Endothelial cell of umbilical vein (primary cell): Measurements from ENCODE around the gene FRMD4A. TPM values are rescaled to one million over a fixed set of nuclear protein-coding genes. Genes with fewer than 3 reads are reported as not detected.

Experiments used
- BruUV-seq: library from RNA; stranded (reverse); fragments of 400-500 nt; replicated peaks from 2 replicates; lab custom pipeline; 2021; lab: Mats Ljungman, UMichigan
- CTCF ChIA-PET: fragments of 300-600, 350-600 bp; sonication (Branson Sonifier 250); formaldehyde crosslinking; loops from one replicate; lab custom pipeline; 2021; ENCODE audit warnings: antibody characterized with exemption, inconsistent platforms; lab: Charles Lee
- POLR2A ChIA-PET: fragments of 300-600, 350-600 bp; sonication (Branson Sonifier 250); formaldehyde crosslinking; loops from one replicate; lab custom pipeline; 2021; ENCODE audit warnings: antibody characterized with exemption, inconsistent platforms; lab: Charles Lee
- DNase-seq: peaks from one replicate; pipeline ENCODE4 v3.0.0-alpha.2; 2011; ENCODE audit warnings: low read depth, low spot score
- FAIRE-seq: peaks from 2 replicates; lab custom pipeline; 2011; peaks lifted over from hg19 to GRCh38; lab: Jason Lieb, UNC
- H2AFZ ChIP-seq: 2 replicates; pipeline ENCODE4 v1.6.0; 2012; ENCODE audit warnings: low read depth, low read length, control low read depth, inconsistent platforms
- H3K27ac ChIP-seq: 2 replicates; pipeline ENCODE4 v1.5.1; 2011; ENCODE audit warnings: low read depth, mild to moderate bottlenecking, control low read depth, low read length, moderate library complexity; ENCODE audit not compliant: insufficient read depth
- H3K27me3 ChIP-seq, 2 experiments: 2 replicates each; pipeline versions ENCODE4 v1.6.0 to v1.6.1; 2011; ENCODE audit warnings: low read length in 2 of 2, mixed read lengths in 1 of 2; ENCODE audit not compliant: control insufficient read depth in 2 of 2, insufficient read depth in 2 of 2
- H3K36me3 ChIP-seq, 2 experiments: 2 replicates in 1 of 2; 3 replicates in 1 of 2; pipeline ENCODE4 v1.5.1; 2011; ENCODE audit warnings: low read length in 2 of 2, mild to moderate bottlenecking in 1 of 2, moderate library complexity in 1 of 2; ENCODE audit not compliant: control insufficient read depth in 2 of 2, insufficient read depth in 2 of 2; ENCODE audit errors: extremely low read depth in 1 of 2
- H3K4me1 ChIP-seq: 3 replicates; pipeline ENCODE4 v1.5.1; 2011; ENCODE audit warnings: mild to moderate bottlenecking, low read length; ENCODE audit not compliant: control insufficient read depth, insufficient read depth; ENCODE audit errors: extremely low read depth
- H3K4me2 ChIP-seq: 2 replicates; pipeline ENCODE4 v1.6.1; 2011; ENCODE audit warnings: low read length, control low read depth, mixed read lengths; ENCODE audit not compliant: insufficient read depth
- H3K4me3 ChIP-seq, 3 experiments: fragments of 200-600 bp in 1 of 3; sonication (generic), shearing (Covaris generic) in 1 of 3; replicated peaks in 1 of 3; 2 replicates each; pipeline ENCODE4 v1.5.1; 2011 to 2016; ENCODE audit warnings: control low read depth in 3 of 3, low read length in 3 of 3, mild to moderate bottlenecking in 2 of 3, inconsistent platforms in 1 of 3, low read depth in 1 of 3, moderate library complexity in 1 of 3; ENCODE audit not compliant: insufficient read depth in 1 of 3
- H3K79me2 ChIP-seq: 2 replicates; pipeline ENCODE4 v1.6.0; 2012; ENCODE audit warnings: low read length, inconsistent platforms; ENCODE audit not compliant: control insufficient read depth, insufficient read depth
- H3K9ac ChIP-seq: replicated peaks from 2 replicates; pipeline ENCODE3; 2011; ENCODE audit warnings: low read length, control low read depth; ENCODE audit not compliant: insufficient read depth; ENCODE audit errors: extremely low read depth
- H3K9me1 ChIP-seq: replicated peaks from 3 replicates; pipeline ENCODE4 v1.6.0; 2011; ENCODE audit warnings: mild to moderate bottlenecking, low read length; ENCODE audit not compliant: control insufficient read depth, insufficient read depth; ENCODE audit errors: extremely low read depth
- H3K9me3 ChIP-seq: replicated peaks from 2 replicates; pipeline ENCODE4 v1.5.1; 2012; ENCODE audit warnings: low read length, inconsistent platforms; ENCODE audit not compliant: control insufficient read depth, insufficient read depth
- H4K20me1 ChIP-seq: replicated peaks from 2 replicates; pipeline ENCODE3; 2011; ENCODE audit warnings: mild to moderate bottlenecking, low read length; ENCODE audit not compliant: control insufficient read depth, insufficient read depth; ENCODE audit errors: extremely low read depth
- CTCF ChIP-seq, 2 donors: IDR thresholded peaks; 1 replicate in 1 of 2; 2 replicates in 1 of 2; pipeline ENCODE4 v1.5.1; 2011; ENCODE audit warnings: low read length in 2 of 2, mild to moderate bottlenecking in 2 of 2, moderate library complexity in 2 of 2, control low read depth in 1 of 2, inconsistent platforms in 1 of 2, low read depth in 1 of 2; ENCODE audit not compliant: insufficient read depth in 1 of 2; ENCODE audit errors: extremely low read depth in 1 of 2
- EZH2 ChIP-seq: IDR thresholded peaks from 2 replicates; pipeline ENCODE4 v1.6.1; 2012; ENCODE audit warnings: borderline replicate concordance, low read depth, mild to moderate bottlenecking, moderate library complexity, low read length, inconsistent platforms; ENCODE audit not compliant: severe bottlenecking
- FOS ChIP-seq: IDR thresholded peaks from 2 replicates; pipeline ENCODE4 v1.6.1; 2011; ENCODE audit warnings: mild to moderate bottlenecking, low read length, moderate library complexity, borderline replicate concordance; ENCODE audit not compliant: insufficient read depth
- GATA2 ChIP-seq: IDR thresholded peaks from 2 replicates; pipeline ENCODE4 v1.7.0; 2011; ENCODE audit warnings: low read depth, mild to moderate bottlenecking, moderate library complexity, mixed read lengths, low read length; ENCODE audit not compliant: insufficient read length, insufficient read depth
- JUN ChIP-seq: IDR thresholded peaks from 2 replicates; pipeline ENCODE4 v1.6.1; 2011; ENCODE audit warnings: borderline replicate concordance, low read depth; ENCODE audit not compliant: insufficient read length, insufficient read depth
- MAX ChIP-seq: IDR thresholded peaks from 2 replicates; pipeline ENCODE4 v1.6.1; 2011; ENCODE audit not compliant: insufficient read depth, insufficient read length
- MYC ChIP-seq: IDR thresholded peaks from one replicate; pipeline ENCODE4 v1.6.1; 2011; ENCODE audit warnings: mild to moderate bottlenecking, low read depth, low read length
- POLR2A ChIP-seq: IDR thresholded peaks from 2 replicates; pipeline ENCODE4 v1.6.1; 2012; ENCODE audit warnings: low read depth, mild to moderate bottlenecking, control low read depth, low read length
- POLR2AphosphoS5 ChIP-seq: IDR thresholded peaks from 2 replicates; pipeline ENCODE4 v1.6.1; 2012; ENCODE audit warnings: low read depth, mild to moderate bottlenecking, control low read depth, low read length, moderate library complexity; ENCODE audit not compliant: insufficient read depth
- dilution Hi-C: fragments of 300-500 bp; cut with MboI; formaldehyde crosslinking; loops from one replicate; pipeline ENCODE4 v1.15.0; 2019; ENCODE audit warnings: low sequenced_read_pairs; ENCODE audit not compliant: extremely low pct_ligation_motif_present
- intact Hi-C: fragments of 100-400 bp; cut with micrococcal nuclease; formaldehyde crosslinking; loops from one replicate; pipeline ENCODE4 v1.10.0; 2022
- polyA plus RNA-seq, 4 experiments: library from polyadenylated mRNA; depleted of rRNA in 3 of 4; stranded (reverse) in 3 of 4; unstranded in 1 of 4; fragments of >200 nt; gene quantifications; 2 replicates each; pipeline versions ENCODE4 v1.2.1 to v1.2.3, GENCODE V29; 2011 to 2012; ENCODE audit warnings: missing spikeins in 1 of 4
- total RNA-seq: library from RNA; stranded (reverse); gene quantifications from 2 replicates; pipeline ENCODE4 v1.2.3, GENCODE V29; 2021

FRMD4A gene
- total and polyA plus RNA-seq, 2 donors (not counting 3 experiments of a cell fraction or from before 2014, with no cell fraction given) = 123 to 148 TPM

DNA sequence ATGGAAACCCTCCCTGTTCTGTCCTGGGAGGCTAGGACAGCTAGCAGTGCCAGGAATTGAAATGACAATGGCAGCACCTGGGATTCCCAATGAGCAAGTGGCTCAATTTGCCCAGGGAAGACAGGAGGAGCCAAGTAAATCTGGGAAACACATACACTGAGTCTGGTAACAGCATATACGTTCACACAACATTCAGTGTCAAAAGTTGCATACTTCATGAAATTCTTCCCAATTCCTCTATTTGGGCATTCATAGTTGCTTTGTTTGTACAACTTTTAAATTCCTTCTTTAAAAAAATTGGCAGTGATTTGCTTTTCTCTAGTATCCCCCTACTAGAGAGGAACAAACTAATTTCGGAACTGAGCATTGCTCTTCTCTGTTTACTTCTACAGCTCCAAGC is 2.9 kb upstream of the FRMD4A start:
- H3K79me2 ChIP-seq = no peaks in the 10 kb centered on the region
- peaks cover 35 to 44% of the 10 kb centered on the region in 2 experiments for H3K27me3 ChIP-seq
- intact Hi-C loops (no loop called here), dilution Hi-C loops (no loop called here)
- H2AFZ ChIP-seq = no peak overlapping the region
- H3K9me3 ChIP-seq = no peaks in the 10 kb centered on the region
- FAIRE-seq (no peak), DNase-seq (no peak)
- BruUV-seq = no TSS peak
- H3K36me3 ChIP-seq = no peaks in the 10 kb centered on the region
- no peak overlapping the region for H3K27ac ChIP-seq
- POLR2A ChIA-PET = no interaction called here
- H3K4me1 ChIP-seq = no peaks in the 10 kb centered on the region
- TF ChIP-seq POLR2A = no peak
- TF ChIP-seq JUN = no peak
- no peak for TF ChIP-seq POLR2AphosphoS5
- TF ChIP-seq EZH2 = no peak
- TF ChIP-seq GATA2 = no peak
- no peak for TF ChIP-seq CTCF (IDR thresholded peaks at IDR 0.05; ENCODE audit: extremely low read depth in 1 of 2, insufficient read depth in 1 of 2, low read depth in 1 of 2, low read length in 2 of 2)
- no peak for TF ChIP-seq MYC
- TF ChIP-seq FOS = no peak
- no peak for TF ChIP-seq MAX
- H3K9ac ChIP-seq = no peak overlapping the region
- no peak overlapping the region for H3K4me2 ChIP-seq
- CTCF ChIA-PET = no interaction called here
- H3K9me1 ChIP-seq = no peaks in the 10 kb centered on the region
- no peaks in the 10 kb centered on the region for H4K20me1 ChIP-seq
- H3K4me3 ChIP-seq = no peak overlapping the region
